NB4 (cell line): ENCODE results near the gene RSF1.

Experiments used
- DNase-seq: peaks from one replicate; pipeline ENCODE4 v3.0.0; 2010; ENCODE audit warnings: low read depth
- H3K4me3 ChIP-seq: one replicate; pipeline ENCODE4 v1.5.1; 2011; ENCODE audit warnings: mild to moderate bottlenecking, low read depth, low read length, moderate library complexity
- CTCF ChIP-seq: IDR thresholded peaks from one replicate; pipeline ENCODE4 v1.5.1; 2012; ENCODE audit warnings: low read depth, low read length
- MYC ChIP-seq: IDR thresholded peaks from 2 replicates; pipeline ENCODE4 v1.6.1; 2011; ENCODE audit warnings: low read depth, low read length
- POLR2A ChIP-seq: IDR thresholded peaks from 2 replicates; pipeline ENCODE4 v1.6.1; 2011; ENCODE audit warnings: mild to moderate bottlenecking; ENCODE audit not compliant: insufficient read length; ENCODE audit errors: extremely low read depth
- TF ChIP-seq, protein P1 (sequence below): IDR thresholded peaks from 2 replicates; pipeline ENCODE4 v1.6.1; 2011; ENCODE audit warnings: low read depth, low read length

Gene RSF1

GRCh38 chr11:77770629-77771028 is 49.9 kb downstream of the RSF1 start:
- TF ChIP-seq MYC (no peak), CTCF (no peak), POLR2A (no peak)
- TF ChIP-seq, protein P1, sequence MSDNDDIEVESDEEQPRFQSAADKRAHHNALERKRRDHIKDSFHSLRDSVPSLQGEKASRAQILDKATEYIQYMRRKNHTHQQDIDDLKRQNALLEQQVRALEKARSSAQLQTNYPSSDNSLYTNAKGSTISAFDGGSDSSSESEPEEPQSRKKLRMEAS: no peak
- H3K4me3 ChIP-seq: no peak overlapping the region
- no peak for DNase-seq

GRCh38 chr11:77762426-77762825 is 58.1 kb downstream of the RSF1 start:
- TF ChIP-seq POLR2A (no peak), CTCF (no peak), MYC (no peak)
- TF ChIP-seq, protein P1: no peak
- no peak for DNase-seq
- H3K4me3 ChIP-seq: no peak overlapping the region

GRCh38 chr11:77761491-77761890 is 59.0 kb downstream of the RSF1 start:
- TF ChIP-seq, protein P1: no peak
- TF ChIP-seq POLR2A (no peak), CTCF (no peak), MYC (no peak)
- no peak overlapping the region for H3K4me3 ChIP-seq
- DNase-seq: no peak

DNA sequence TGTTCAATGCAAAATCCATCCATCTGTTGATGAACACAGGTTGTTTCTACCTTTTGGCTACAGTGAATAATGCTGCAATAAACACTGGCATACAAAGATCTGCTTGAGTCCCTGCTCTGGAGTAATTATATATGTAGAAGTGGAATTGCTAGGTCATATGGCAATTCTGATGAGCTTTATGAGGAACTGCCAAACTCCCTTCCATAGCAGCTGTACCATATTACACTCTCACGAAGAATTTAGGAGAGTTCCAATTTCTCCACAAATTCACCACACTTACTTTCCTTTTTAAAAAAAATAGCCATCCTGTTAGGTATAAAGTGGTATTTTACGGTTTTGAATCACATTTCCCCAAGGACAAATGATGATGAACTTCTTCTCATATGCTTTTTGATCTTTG is 62.2 kb downstream of the RSF1 start:
- no peak for DNase-seq
- TF ChIP-seq POLR2A: no peak
- TF ChIP-seq, protein P1: no peak
- TF ChIP-seq CTCF: no peak
- no peak for TF ChIP-seq MYC
- no peak overlapping the region for H3K4me3 ChIP-seq

DNA sequence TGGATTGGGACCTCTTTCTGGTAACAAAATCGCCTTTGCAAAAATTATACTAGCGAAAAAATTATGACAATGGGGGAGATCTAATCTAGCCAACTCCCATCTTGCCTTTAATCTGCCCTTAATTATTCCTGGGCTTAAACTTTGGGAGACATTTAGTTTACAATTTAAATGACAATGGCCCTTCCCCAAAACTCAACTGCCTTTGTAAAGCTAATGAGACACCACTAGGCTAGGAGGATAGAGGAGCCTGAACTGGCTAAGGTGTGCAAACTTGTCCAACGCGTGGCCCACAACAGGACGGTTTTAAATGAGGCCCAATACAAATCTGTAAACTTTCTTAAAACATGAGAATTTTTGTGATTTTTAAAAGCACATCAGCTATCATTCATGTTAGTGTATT is 67.3 kb downstream of the RSF1 start:
- DNase-seq: no peak
- no peak overlapping the region for H3K4me3 ChIP-seq
- TF ChIP-seq MYC (no peak), POLR2A (no peak), CTCF (no peak)
- TF ChIP-seq, protein P1: no peak

DNA sequence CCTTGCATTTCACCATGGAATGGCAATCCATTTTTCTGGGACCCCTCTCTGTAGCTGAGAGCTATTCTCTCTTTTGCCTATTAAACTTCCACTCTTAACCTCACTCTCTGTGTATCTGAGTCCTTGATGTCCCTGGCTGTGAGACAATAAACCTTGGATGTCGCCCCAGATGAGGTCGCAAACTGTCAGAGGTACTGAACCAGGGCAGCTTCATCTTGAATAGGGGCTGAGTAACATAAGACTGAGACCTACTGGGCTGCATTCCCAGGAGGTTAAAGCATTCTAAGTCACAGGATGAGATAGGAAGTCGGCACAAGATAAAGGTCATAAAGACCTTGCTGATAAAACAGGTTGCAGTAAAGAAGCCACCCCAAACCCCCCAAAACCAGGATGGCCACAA is 68.0 kb downstream of the RSF1 start:
- TF ChIP-seq POLR2A (no peak), MYC (no peak), CTCF (no peak)
- TF ChIP-seq, protein P1: no peak
- H3K4me3 ChIP-seq: no peak overlapping the region
- no peak for DNase-seq
